GOT3 (cell line): ENCODE results near the gene GPATCH3.
"Not testable (repeated sequence)": the region's sequence is repeated elsewhere in the genome, so short reads cannot be mapped to it uniquely, and the experiment has no call there.

ENCODE experiments used
- DNase-seq: peaks from one replicate; lab custom pipeline; 2025; ENCODE audit warnings: mixed read lengths; lab: John Stamatoyannopoulos, UW

Gene GPATCH3

GRCh38 chr1:26863685-26864077 is 36.6 kb downstream of the GPATCH3 start:
- DNase-seq, result no peak

- DNase-seq, result no peak
Measured at GRCh38 chr1:26862781-26863684, 37.2 kb downstream of the GPATCH3 start, which contains the start of gene SFN. Gene SFN (plus strand): TSS chr1:26863149. CDS start chr1:26863213, 64 bp downstream.

- DNase-seq, result no peak
Measured at GRCh38 chr1:26861889-26862378, 38.3 kb downstream of the GPATCH3 start.

- DNase-seq, result no peak
Measured at GRCh38 chr1:26861286-26861701, 39.0 kb downstream of the GPATCH3 start.

GRCh38 chr1:26858891-26859640 is 41.2 kb downstream of the GPATCH3 start:
- DNase-seq, result no peak

- no peak for DNase-seq
Measured at GRCh38 chr1:26858160-26858559, 42.1 kb downstream of the GPATCH3 start.

- DNase-seq, result no peak
Measured at GRCh38 chr1:26857473-26858060, 42.7 kb downstream of the GPATCH3 start.

GRCh38 chr1:26856604-26857469 is 43.4 kb downstream of the GPATCH3 start:
- no peak for DNase-seq

- no peak for DNase-seq
Measured at GRCh38 chr1:26856181-26856580, 44.1 kb downstream of the GPATCH3 start.

GRCh38 chr1:26855636-26856035 is 44.6 kb downstream of the GPATCH3 start:
- DNase-seq, result no peak

- DNase-seq, result no peak
Measured at GRCh38 chr1:26854906-26855305, 45.4 kb downstream of the GPATCH3 start.

- no peak for DNase-seq
Measured at GRCh38 chr1:26853600-26853999, 46.7 kb downstream of the GPATCH3 start.

- DNase-seq, result no peak
Measured at GRCh38 chr1:26853156-26853555, 47.1 kb downstream of the GPATCH3 start.

- DNase-seq, result no peak
Measured at GRCh38 chr1:26852701-26853100, 47.6 kb downstream of the GPATCH3 start.

GRCh38 chr1:26851106-26851684 is 49.1 kb downstream of the GPATCH3 start:
- DNase-seq, result no peak

GRCh38 chr1:26848941-26849774 is 51.1 kb downstream of the GPATCH3 start:
- DNase-seq, result peak; percentile 71

- DNase-seq, result no peak
Measured at GRCh38 chr1:26848499-26848898, 51.8 kb downstream of the GPATCH3 start.

- DNase-seq, result not testable (repeated sequence)
Measured at GRCh38 chr1:26847826-26848225, 52.4 kb downstream of the GPATCH3 start.

- DNase-seq, result no peak
Measured at GRCh38 chr1:26844424-26845196, 55.7 kb downstream of the GPATCH3 start.
